Esophagus squamous epithelium (tissue), 5 donors: ENCODE measurements around the gene NCKAP5. TPM values are rescaled to one million over a fixed set of nuclear protein-coding genes. Genes with fewer than 3 reads are reported as not detected.

Source experiments
- DNase-seq: peaks from one replicate; lab custom pipeline; 2025; lab: John Stamatoyannopoulos, UW
- H3K27ac ChIP-seq, 4 donors: fragments of 200-600 bp; sonication (generic); one replicate each; pipeline ENCODE4 v1.5.1; 2016 to 2019; ENCODE audit warnings: mild to moderate bottlenecking in 1 of 4
- H3K27me3 ChIP-seq, 4 donors: fragments of 200-600 bp; sonication (generic); 1 replicate in 3 of 4; 2 replicates in 1 of 4; pipeline versions ENCODE4 v1.5.1 to v1.6.0; 2017 to 2021; ENCODE audit warnings: antibody characterized with exemption in 1 of 4
- H3K36me3 ChIP-seq, 3 donors: fragments of 200-600 bp; sonication (generic); one replicate each; pipeline ENCODE4 v1.5.1; 2016 to 2019
- H3K4me1 ChIP-seq, 3 donors: fragments of 200-600 bp; sonication (generic); one replicate each; pipeline ENCODE4 v1.5.1; 2017 to 2019
- H3K4me3 ChIP-seq, 4 donors: fragments of 200-600 bp; sonication (generic); 1 replicate in 3 of 4; 2 replicates in 1 of 4; pipeline ENCODE4 v1.5.1; 2016 to 2019; ENCODE audit warnings: mild to moderate bottlenecking in 2 of 4, moderate library complexity in 1 of 4
- H3K9me3 ChIP-seq, 3 donors: fragments of 200-600 bp; sonication (generic); one replicate each; pipeline ENCODE4 v1.5.1; 2016 to 2019
- POLR2A ChIP-seq, 4 donors: fragments of 450-650 bp; IDR thresholded peaks; one replicate each; pipeline ENCODE4 v1.6.1; 2017; ENCODE audit warnings: antibody characterized with exemption in 4 of 4, mild to moderate bottlenecking in 4 of 4, moderate library complexity in 3 of 4
- WGBS, 2 donors: methylation state at CpG; one replicate each; pipeline ENCODE4 v1.1.5; 2018; 5-methylcytosine and 5-hydroxymethylcytosine counted together
- intact Hi-C: fragments of 100-400 bp; cut with DNase I; formaldehyde crosslinking; loops from one replicate; pipeline ENCODE4 v1.15.0; 2022
- total RNA-seq, 4 donors: library from RNA; depleted of rRNA; stranded (reverse); fragments of >200 nt; gene quantifications; one replicate each; pipeline ENCODE4 v1.1.0, GENCODE V29; 2016
- TF ChIP-seq, protein P1 (sequence below), 6 experiments: fragments of 450-650 bp in 4 of 6; fragments of 200-600 bp in 2 of 6; sonication (generic) in 2 of 6; IDR thresholded peaks; one replicate each; pipeline ENCODE4 v1.5.1; 2016 to 2019; ENCODE audit warnings: antibody characterized with exemption in 6 of 6, mild to moderate bottlenecking in 4 of 6, moderate library complexity in 4 of 6
- donor health status: DM: yes; HTN: yes; CAD: no.

The NCKAP5 gene
- total RNA-seq, 4 donors from 2014 or later = 4.5 to 6.9 (median 5.3) TPM

DNA sequence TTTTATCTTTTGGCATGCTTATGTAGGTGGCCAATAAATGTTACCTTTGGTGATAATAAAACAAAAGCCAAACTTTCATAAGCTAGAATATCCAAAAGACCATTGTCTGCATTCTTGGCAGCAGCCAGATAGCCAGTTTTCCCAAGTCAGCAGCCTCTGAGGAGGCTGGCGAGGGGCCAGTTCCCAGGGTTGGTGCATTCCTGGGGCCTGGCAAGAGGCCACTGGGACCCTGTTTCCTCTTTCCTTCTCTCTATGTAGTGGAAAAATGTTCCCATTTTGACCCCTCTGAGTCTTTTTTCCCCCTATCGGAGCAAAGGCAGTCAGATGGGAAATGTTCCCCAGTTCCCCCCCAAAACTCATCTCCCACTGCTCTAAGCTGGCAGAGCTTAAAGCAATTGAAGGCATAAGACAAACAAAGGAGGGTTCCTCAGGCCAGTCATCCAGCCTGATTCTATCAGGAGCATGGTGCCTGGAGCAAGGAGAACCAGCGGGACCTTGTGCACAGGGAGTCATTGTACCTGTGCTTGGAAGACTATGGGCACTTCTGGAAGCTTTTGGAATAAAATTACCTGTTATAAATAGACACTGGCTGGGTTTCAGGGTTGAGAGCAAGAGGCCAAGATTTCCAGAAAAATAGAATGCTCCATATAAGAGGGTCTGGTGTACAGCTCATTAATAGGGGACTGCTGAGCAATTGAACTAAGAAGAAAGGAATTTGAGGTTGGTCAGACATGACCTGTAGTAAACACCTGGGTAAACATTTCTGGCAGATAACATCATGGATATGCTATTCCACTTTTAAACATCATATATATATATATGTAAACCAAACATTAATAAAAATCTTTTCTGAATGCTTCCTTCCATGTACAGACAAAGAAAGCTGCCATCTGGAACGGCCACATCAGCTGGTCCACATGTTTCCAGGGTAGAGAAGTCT is 63.4 kb downstream of the NCKAP5 start:
- H3K9me3 ChIP-seq = no peaks in the 10 kb centered on the region
- intact Hi-C loops = no loop called here
- 28 to 53% methylated on average over 4 of the region's 4 CpGs for WGBS, 2 donors

GRCh38 chr2:133503927-133504326 is 64.3 kb downstream of the NCKAP5 start:
- H3K9me3 ChIP-seq = no peaks in the 10 kb centered on the region
- 33 to 57% methylated on average over 1 of the region's 1 CpG for WGBS, 2 donors
- no peak overlapping the region for H3K27ac ChIP-seq
- H3K4me1 ChIP-seq = peaks cover 0 to 36% (median 7%) of the 10 kb centered on the region in 3 donors
- no peaks in the 10 kb centered on the region for H3K27me3 ChIP-seq
- intact Hi-C loops = no loop called here
- no peak for DNase-seq
- no peaks in the 10 kb centered on the region for H3K36me3 ChIP-seq
- TF ChIP-seq POLR2A (IDR thresholded peaks at IDR 0.05) = no peak
- TF ChIP-seq, protein P1, sequence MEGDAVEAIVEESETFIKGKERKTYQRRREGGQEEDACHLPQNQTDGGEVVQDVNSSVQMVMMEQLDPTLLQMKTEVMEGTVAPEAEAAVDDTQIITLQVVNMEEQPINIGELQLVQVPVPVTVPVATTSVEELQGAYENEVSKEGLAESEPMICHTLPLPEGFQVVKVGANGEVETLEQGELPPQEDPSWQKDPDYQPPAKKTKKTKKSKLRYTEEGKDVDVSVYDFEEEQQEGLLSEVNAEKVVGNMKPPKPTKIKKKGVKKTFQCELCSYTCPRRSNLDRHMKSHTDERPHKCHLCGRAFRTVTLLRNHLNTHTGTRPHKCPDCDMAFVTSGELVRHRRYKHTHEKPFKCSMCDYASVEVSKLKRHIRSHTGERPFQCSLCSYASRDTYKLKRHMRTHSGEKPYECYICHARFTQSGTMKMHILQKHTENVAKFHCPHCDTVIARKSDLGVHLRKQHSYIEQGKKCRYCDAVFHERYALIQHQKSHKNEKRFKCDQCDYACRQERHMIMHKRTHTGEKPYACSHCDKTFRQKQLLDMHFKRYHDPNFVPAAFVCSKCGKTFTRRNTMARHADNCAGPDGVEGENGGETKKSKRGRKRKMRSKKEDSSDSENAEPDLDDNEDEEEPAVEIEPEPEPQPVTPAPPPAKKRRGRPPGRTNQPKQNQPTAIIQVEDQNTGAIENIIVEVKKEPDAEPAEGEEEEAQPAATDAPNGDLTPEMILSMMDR (IDR thresholded peaks at IDR 0.05) = no peak
- H3K4me3 ChIP-seq = no peak overlapping the region

More for the DNA sequence above, 63.4 kb downstream of the NCKAP5 start:
- no peaks in the 10 kb centered on the region for H3K27me3 ChIP-seq
- DNase-seq = no peak
- peaks cover 0 to 29% (median 7%) of the 10 kb centered on the region in 3 donors for H3K4me1 ChIP-seq
- H3K27ac ChIP-seq = no peak overlapping the region
- TF ChIP-seq POLR2A (IDR thresholded peaks at IDR 0.05) = no peak
- TF ChIP-seq, protein P1 (IDR thresholded peaks at IDR 0.05) = no peak
- no peaks in the 10 kb centered on the region for H3K36me3 ChIP-seq
- H3K4me3 ChIP-seq = no peak overlapping the region

DNA sequence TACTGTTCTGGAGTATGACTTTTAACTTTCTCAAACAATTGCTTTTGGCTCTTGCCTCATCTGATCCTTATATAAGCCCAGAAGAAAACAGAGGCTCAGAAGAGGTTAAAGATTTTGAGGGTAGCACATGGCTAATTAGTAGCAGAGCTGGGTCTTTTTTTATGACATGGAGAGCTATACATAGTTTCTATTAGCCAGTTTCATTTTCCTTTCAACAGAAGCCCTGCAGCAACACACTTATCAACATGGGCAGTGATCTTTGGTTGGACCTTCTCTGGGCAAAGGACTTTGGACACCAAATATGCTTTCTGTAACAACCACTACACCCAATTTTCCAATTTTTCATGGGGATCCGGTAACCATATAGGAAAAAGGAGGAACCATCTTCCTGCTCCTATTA is 64.9 kb downstream of the NCKAP5 start:
- Histone ChIP-seq H3K27ac (no peak overlapping the region), H3K36me3 (no peaks in the 10 kb centered on the region), H3K9me3 (no peaks in the 10 kb centered on the region), H3K27me3 (no peaks in the 10 kb centered on the region), H3K4me3 (no peak overlapping the region), H3K4me1 (peaks cover 0 to 40% (median 7%) of the 10 kb centered on the region in 3 donors)
- intact Hi-C loops = no loop called here
- no peak for DNase-seq
- WGBS, 2 donors = 94 to 100% methylated on average over 1 of the region's 1 CpG
- TF ChIP-seq POLR2A (IDR thresholded peaks at IDR 0.05) = no peak
- TF ChIP-seq, protein P1 (IDR thresholded peaks at IDR 0.05) = no peak

DNA sequence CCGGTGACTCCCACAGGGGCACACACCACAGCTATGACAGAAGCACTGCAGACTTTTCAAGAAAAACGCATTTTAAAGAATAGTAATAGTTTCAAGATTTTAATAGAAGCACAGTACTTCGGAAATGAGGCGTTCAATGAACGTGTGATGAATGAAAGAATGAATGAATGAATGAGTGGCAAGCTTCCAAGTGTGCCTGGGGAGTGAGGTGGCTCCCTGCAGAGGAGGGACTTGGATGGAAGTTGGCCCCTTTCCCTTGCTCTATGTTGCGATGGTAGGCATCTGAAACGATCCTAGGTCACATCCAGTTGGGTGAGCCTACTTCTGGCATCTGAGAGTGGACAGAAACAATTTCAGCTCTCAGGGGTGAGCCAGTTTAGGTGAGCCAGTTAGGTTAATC is 65.6 kb downstream of the NCKAP5 start:
- H3K27me3 ChIP-seq = no peaks in the 10 kb centered on the region
- no peaks in the 10 kb centered on the region for H3K9me3 ChIP-seq
- peaks cover 0 to 40% (median 7%) of the 10 kb centered on the region in 3 donors for H3K4me1 ChIP-seq
- no peak overlapping the region for H3K27ac ChIP-seq
- intact Hi-C loops = no loop called here
- no peak for DNase-seq
- H3K4me3 ChIP-seq = no peak overlapping the region
- H3K36me3 ChIP-seq = no peaks in the 10 kb centered on the region
- TF ChIP-seq, protein P1 (IDR thresholded peaks at IDR 0.05) = no peak
- no peak for TF ChIP-seq POLR2A (IDR thresholded peaks at IDR 0.05)
- WGBS, 2 donors = 87 to 92% methylated on average over 7 of the region's 7 CpGs

GRCh38 chr2:133500917-133501316 is 67.3 kb downstream of the NCKAP5 start:
- H3K4me1 ChIP-seq = peaks cover 0 to 31% (median 7%) of the 10 kb centered on the region in 3 donors
- intact Hi-C loops = no loop called here
- H3K4me3 ChIP-seq = no peak overlapping the region
- no peaks in the 10 kb centered on the region for H3K27me3 ChIP-seq
- no peaks in the 10 kb centered on the region for H3K36me3 ChIP-seq
- 89 to 91% methylated on average over 6 of the region's 6 CpGs for WGBS, 2 donors
- H3K9me3 ChIP-seq = no peaks in the 10 kb centered on the region
- no peak for TF ChIP-seq POLR2A (IDR thresholded peaks at IDR 0.05)
- TF ChIP-seq, protein P1 (IDR thresholded peaks at IDR 0.05) = no peak
- no peak for DNase-seq
- H3K27ac ChIP-seq = no peak overlapping the region
